NCI-H82 (cell line): ENCODE measurements around the gene BEX3.
"Not testable (repeated sequence)": the region's sequence is repeated elsewhere in the genome, so short reads cannot be mapped to it uniquely, and the experiment has no call there.

Experiments
- DNase-seq: peaks from one replicate; lab custom pipeline; 2025; lab: John Stamatoyannopoulos, UW

Gene BEX3

DNA sequence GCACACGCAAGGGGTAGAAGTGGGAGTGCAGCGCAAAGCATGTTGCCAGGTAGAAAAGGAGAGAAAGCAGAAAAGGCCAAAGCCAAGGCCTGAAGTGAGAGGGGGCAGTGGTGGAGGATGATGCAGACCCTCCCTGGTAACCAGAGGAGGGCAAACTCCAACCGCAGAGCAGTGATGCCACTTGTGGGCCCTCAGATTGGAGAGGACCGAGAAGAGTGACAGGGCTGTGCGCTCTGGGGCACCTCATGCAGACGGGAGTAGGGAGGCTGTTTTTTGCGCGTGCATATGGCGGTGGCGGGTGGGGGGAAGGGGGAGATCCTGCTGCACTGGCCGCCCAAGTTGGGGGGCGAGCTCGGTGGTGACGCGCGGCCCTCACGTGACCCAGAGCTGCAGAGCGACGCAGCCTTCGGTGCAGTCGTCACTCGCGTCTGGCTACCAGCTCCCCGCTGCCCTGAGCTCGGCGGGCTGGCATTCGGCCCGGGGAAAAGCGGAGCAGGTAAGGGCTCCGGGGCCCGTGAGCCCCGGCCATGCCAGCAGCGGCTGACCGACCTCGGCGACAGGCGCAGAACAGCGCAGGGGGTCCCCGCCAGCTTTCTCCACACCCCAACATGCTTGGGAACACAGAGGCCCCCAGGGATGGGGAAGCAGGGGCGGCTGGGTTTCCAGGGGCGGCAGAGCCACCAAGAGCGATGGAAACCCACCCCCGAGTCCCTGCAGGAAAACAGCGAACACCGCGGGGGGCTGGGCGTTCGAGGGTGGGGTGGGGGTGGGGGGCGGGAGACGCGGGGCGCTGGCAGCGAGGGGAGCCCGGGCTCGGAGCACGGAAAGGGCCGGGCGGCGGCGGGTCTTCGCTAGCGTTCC, at the start of gene BEX3:
Gene BEX3, plus strand, starts transcription at position 421 of the 861 bp plus-strand sequence. CDS start 984 bp downstream, outside the sequence.
- peak; percentile 77 for DNase-seq

- peak; percentile 36 for DNase-seq
Measured at GRCh38 chrX:103329991-103330390, 46.3 kb upstream of the BEX3 start, which contains the start of gene TCEAL7. TSS of gene TCEAL7 (plus strand) at chrX:103330239. CDS start at chrX:103331404, 1,165 bp downstream.

DNA sequence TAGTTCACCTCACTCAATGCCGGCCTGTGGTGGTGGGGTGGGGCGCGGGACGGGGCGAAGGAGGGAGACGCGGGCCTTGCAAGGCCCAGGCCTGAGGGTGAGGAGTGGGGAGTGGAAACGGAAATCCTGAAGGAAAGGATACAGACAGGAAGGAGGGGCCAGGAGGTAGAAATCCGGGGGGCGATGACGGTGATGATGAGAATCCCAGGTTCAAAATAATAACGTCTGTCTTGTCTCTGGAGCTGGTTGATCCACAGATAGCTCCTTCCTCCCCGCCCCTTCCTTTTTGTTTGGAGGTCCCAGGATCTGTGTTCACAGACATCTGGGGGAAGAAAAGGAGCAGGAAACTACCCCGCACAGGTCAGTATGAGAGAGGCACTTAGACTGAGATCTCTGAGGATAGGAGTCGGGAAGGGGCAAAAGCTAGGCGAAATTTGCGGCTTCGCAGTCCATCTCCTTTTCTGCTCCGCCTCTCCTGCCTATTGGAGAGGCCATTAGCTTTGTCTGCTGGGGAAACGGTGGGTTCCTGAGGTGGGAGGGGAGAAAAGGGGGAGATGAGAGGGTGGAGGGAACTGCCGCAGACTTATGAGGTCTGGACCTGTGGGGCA, 45.6 kb upstream of the BEX3 start:
- peak; percentile 2 for DNase-seq

DNA sequence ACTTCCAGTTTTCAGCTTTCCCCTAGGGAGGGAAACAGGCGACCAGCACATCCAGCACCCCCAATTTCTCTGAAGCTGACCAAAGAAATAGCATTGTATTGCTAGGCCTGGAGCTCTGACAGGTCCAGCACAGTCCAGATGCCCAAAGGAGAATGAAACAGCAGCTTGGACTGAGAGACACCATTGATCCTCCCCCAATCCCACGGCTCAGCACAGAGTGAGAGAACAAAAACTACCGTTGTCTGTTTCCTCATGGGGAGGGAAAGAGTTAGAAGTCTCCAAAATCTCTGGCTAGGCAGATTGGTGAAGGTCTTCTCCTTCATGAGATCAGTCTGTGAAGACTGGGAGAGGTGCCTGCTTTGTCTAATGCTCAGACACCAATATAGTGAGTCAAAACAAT, 37.7 kb upstream of the BEX3 start:
- no peak for DNase-seq

- peak; percentile 33 for DNase-seq
Measured at GRCh38 chrX:103343105-103343504, 33.2 kb upstream of the BEX3 start.

DNA sequence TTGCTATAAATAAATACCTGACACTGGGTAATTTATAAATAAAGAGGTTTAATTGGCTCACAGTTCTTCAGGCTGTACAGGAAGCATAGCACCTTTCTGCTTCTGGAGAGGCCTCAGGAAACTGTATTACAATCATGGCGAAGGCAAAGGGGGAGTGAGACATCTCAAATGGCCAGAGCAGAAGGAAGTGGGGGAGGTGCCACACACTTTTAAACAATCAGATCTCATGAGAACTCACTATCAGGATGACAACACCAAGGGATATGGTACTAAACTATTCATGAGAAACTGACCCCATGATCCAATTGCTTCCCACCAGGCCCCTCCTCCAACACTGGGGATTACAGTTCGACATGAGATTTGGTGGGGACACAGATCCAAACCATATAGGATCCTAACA, 31.7 kb upstream of the BEX3 start:
- DNase-seq = no peak

GRCh38 chrX:103347682-103348397, 28.5 kb upstream of the BEX3 start:
- DNase-seq = no peak

DNA sequence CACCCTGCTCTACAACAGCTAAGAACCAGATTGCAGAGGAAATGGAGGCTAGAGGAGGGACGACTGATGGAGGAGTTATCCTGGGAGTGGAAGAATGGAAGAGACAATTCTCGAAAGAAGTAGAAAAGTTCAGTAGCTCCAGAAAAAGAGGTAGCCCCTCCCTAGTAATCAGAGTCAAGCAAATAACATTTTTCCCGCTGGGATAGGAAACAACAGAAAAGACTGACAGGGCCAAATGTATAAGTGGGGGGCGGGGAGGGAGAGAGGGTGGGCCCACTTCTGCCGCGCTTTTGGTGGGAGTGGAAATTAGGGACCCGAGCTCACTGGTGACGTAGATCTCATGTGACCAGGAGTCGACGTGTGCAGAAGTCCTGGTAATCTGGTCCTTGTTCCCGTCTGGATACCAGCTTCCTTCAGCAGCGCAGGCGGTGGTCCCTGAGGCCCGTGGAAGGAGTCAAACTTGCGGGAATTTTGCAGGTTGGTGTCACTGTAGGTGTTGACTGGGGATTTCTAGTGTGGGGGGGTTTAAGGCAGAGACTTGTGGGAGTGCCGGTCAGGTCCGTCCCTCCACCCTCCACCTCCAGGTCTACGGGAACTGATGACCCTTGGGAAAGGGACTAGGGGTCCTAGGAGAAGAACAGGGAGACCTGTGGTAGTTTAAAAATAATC, 20.1 kb upstream of the BEX3 start, which contains the start of gene TCEAL9:
Gene TCEAL9, plus strand, starts transcription at position 377 of the 669 bp plus-strand sequence. CDS start 1,179 bp downstream, outside the sequence.
- peak; percentile 85 for DNase-seq

DNA sequence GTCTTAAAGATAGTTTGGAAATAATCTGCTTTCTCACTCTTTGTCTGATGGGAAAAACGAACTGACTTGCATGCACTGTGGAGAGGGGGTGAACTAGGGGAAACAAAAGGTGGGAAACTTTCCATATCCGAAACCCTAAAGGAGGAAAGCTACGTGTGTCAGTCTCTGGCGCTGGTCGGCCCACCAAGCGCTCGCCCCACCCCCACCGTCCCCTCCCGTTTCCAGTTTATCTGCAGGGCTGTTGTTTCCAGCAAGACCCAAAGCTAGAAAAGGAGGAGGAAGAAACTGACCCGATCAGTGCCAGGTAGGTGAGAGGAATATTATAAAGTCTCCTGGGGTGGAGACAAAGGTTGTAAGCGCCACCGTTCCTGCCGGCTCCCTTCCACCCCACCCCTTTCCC, 19.5 kb upstream of the BEX3 start:
- DNase-seq = peak; percentile 15

GRCh38 chrX:103357871-103358270, 18.5 kb upstream of the BEX3 start:
- DNase-seq = no peak

GRCh38 chrX:103359605-103360004, 16.7 kb upstream of the BEX3 start:
- not testable (repeated sequence) for DNase-seq

- no peak for DNase-seq
Measured at GRCh38 chrX:103360092-103360491, 16.2 kb upstream of the BEX3 start.

- DNase-seq = no peak
Measured at GRCh38 chrX:103360916-103361315, 15.4 kb upstream of the BEX3 start.

DNA sequence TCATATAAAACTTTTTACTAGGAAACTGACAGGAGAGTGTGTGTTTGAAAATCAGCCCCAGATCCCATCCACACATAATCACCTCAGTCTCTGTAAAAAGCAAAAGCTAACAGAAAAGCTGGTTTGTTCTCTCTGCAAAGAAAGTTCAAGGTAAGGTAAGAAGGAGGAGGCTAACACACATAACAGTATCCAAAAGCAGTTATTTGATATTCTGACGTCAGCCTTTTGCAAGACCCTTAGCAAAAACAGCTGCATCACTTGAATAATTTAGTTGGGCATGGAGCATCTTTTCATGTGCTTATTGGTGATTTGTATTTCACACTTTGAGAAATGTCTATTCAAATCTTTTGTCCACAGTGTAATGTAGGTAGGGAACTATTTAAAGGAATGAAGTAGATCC, 14.5 kb upstream of the BEX3 start:
- no peak for DNase-seq

DNA sequence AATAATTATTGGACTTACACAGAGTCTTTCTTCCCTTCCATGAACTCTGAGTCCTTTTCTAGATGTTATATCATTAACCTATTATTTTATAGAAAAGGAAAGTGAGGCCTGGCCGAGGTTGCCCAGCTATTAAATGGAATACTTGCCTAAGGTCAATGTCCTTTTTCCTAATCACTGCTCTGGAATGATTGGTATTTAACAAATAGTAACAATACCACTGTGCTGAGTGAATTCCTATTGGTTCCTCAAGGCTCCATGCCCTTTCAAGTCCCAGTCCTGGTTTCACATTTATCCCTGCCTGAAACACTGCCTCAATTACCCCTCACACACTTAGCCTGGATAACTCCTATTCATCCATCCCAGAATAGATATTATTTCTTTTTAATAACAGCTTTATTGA, 13.9 kb upstream of the BEX3 start:
- DNase-seq = no peak

DNA sequence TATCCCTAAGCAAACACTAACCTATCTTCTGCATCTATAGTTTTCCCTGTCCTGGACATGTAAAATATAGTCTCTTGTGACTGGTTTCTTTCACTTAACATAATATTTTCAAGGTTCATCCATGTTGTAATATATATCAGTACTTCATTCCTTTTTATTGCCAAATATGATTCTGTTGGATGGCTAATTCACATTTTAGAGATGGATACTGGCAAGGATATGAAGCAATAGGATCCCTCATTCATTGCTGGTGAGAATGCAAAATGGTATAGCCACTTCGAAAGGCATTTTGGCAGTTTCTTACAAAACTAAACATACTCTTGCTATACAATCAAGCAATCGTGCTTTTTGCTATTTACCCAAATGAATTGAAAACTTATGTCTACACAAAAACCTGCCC, 13.3 kb upstream of the BEX3 start:
- DNase-seq = no peak

GRCh38 chrX:103367502-103367901, 8.8 kb upstream of the BEX3 start:
- DNase-seq = no peak

- DNase-seq = no peak
Measured at GRCh38 chrX:103369479-103369878, 6.9 kb upstream of the BEX3 start.

- no peak for DNase-seq
Measured at GRCh38 chrX:103372886-103373285, 3.5 kb upstream of the BEX3 start.

DNA sequence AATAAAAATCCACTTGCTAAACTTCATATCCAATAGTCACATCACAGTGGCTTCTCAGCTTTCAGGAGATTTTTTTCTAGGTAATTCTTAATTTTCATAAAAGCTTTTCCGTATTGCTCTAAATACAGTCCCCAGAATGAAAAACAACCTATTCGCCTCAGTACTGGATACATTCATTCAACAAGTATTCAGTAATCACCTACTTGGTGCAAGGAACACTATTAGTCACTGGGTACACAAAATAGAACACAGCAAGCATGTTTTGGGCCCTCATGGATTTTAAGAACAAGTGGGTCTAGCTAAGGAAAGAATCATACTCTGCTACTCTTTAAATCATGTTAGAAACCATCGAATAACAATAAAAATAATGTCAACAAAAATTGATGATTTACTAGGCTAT, 2.8 kb upstream of the BEX3 start:
- DNase-seq = no peak

GRCh38 chrX:103376979-103377324, 614 bp downstream of the BEX3 start:
- DNase-seq = peak; percentile 50

DNA sequence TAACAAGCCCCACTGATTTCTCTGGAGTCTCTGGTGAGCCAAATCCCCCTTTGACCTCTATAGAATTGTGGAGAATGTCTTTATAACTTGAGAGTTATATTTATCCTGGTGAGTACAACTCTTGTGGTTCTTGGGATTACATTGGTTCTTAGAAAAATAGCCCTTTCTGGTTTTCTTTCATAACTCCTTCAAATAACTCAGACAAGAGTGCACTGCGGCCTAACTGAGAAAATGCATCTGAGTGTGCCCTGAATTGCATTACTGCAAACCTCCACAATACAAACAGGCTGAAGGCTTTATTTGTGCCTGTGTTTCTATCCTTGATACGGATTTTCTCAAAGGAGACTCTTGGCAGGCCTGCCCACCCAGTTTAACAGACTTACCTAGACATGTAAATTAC, 2.7 kb downstream of the BEX3 start:
- no peak for DNase-seq
